GM12892 (cell line): ENCODE results near the gene SLC44A3.

Source experiments
- DNase-seq: peaks from one replicate; pipeline ENCODE4 v3.0.0; 2011; ENCODE audit not compliant: insufficient read length
- FAIRE-seq: peaks from 2 replicates; lab custom pipeline; 2011; peaks lifted over from hg19 to GRCh38; lab: Jason Lieb, UNC
- POLR2A ChIP-seq: IDR thresholded peaks from 2 replicates; pipeline ENCODE4 v1.6.1; 2011; ENCODE audit warnings: low read depth, low read length, control low read depth
- POLR2AphosphoS5 ChIP-seq: IDR thresholded peaks from 2 replicates; pipeline ENCODE4 v1.6.1; 2011; ENCODE audit warnings: low read depth, low read length, control low read depth
- TAF1 ChIP-seq: IDR thresholded peaks from 2 replicates; pipeline ENCODE4 v1.6.1; 2011; ENCODE audit warnings: low read depth, mild to moderate bottlenecking, control low read depth, low read length, borderline replicate concordance

The SLC44A3 gene

GRCh38 chr1:94787691-94788090 lies 32.5 kb upstream of the SLC44A3 start:
- TF ChIP-seq POLR2AphosphoS5 (no peak), TAF1 (no peak), POLR2A (no peak)
- DNase-seq, result no peak
- FAIRE-seq, result no peak

DNA sequence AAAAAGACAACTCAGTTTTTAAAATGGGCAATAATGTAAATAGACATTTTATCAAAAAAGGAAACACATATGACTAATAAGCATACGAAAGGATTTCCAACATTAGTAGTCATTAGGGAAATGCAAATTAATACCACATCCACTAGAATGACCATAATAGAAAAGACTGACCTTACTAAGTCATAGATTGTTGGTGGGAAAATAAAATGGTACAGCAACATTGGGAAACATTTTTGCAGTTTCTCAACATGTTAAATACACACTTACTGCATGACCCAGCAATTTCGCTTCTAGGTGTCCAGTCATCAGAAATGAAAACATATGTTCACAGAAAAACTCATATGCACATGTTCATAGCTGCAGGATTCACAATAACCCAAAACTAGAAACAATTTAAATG lies 29.9 kb upstream of the SLC44A3 start:
- no peak for FAIRE-seq
- no peak for TF ChIP-seq POLR2A
- no peak for TF ChIP-seq TAF1
- no peak for TF ChIP-seq POLR2AphosphoS5
- DNase-seq, result no peak

- DNase-seq (no peak), FAIRE-seq (no peak)
- TF ChIP-seq POLR2AphosphoS5, result no peak
- TF ChIP-seq TAF1, result no peak
- no peak for TF ChIP-seq POLR2A
Observed at GRCh38 chr1:94790670-94791069, 29.5 kb upstream of the SLC44A3 start.

GRCh38 chr1:94792473-94793295 lies 27.5 kb upstream of the SLC44A3 start:
- no peak for TF ChIP-seq TAF1
- TF ChIP-seq POLR2A, result no peak
- TF ChIP-seq POLR2AphosphoS5, result no peak
- FAIRE-seq (peak; percentile 70), DNase-seq (peak; percentile 10)

DNA sequence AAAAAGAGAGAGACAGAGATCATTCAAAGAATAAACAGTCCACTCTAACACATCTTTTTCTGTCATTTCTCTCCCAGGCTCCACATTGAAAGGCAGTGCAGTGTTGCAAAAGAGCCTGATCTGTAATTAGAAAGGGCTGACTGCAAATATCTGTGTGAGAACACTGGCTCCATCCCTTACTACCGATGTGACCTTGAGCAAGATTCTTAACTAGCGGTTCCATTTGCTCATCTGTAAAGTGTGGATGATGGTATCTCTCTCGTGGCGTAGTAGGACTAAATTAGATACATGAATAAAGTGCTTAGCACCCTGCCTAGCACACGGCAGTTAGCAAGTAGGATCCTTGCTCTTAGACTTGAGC lies 26.9 kb upstream of the SLC44A3 start:
- DNase-seq, result no peak
- no peak for TF ChIP-seq POLR2A
- TF ChIP-seq POLR2AphosphoS5, result no peak
- TF ChIP-seq TAF1, result no peak
- no peak for FAIRE-seq

DNA sequence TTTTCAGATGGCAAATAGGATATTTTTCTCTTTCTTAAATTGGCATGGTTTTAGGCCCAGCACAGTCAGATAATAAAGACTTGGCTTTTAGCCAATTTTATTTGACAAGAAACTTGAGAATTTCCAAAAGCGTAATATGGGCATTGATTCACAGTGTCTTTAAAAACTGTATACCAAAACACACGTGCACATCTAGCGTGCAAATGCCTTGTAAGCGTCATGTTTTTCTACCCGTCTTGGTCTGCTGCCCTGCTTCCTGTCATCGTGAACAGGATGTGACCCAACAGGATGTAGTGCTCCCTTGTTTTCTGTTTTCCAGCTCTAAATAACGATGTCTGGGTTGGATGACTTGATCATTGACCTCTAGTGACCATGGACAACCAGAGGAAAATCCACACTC lies 24.7 kb upstream of the SLC44A3 start:
- TF ChIP-seq POLR2A, result no peak
- TF ChIP-seq POLR2AphosphoS5, result no peak
- TF ChIP-seq TAF1, result no peak
- DNase-seq (no peak), FAIRE-seq (no peak)

- DNase-seq, result no peak
- FAIRE-seq, result no peak
- TF ChIP-seq TAF1 (no peak), POLR2A (no peak), POLR2AphosphoS5 (no peak)
Observed at GRCh38 chr1:94796266-94796665, 23.9 kb upstream of the SLC44A3 start.

DNA sequence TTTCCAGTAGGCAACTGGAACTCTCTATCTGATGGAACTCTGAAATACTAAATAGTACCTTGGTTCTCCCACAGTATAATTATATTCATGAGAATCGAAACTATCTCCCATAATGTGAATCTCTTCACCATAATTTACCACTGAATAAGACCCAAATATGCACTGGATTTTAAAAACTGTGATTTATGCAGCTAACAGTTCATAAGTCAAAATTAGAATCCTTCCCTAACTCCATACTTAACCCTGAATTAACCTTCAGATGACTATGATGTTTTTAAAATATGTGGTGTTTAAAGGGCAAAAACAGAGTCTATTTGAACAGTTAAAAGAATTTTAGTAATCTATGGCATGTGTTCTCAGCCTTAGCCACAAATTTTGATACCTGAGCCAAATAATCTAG lies 22.9 kb upstream of the SLC44A3 start:
- no peak for DNase-seq
- no peak for FAIRE-seq
- TF ChIP-seq POLR2A (no peak), POLR2AphosphoS5 (no peak), TAF1 (no peak)

DNA sequence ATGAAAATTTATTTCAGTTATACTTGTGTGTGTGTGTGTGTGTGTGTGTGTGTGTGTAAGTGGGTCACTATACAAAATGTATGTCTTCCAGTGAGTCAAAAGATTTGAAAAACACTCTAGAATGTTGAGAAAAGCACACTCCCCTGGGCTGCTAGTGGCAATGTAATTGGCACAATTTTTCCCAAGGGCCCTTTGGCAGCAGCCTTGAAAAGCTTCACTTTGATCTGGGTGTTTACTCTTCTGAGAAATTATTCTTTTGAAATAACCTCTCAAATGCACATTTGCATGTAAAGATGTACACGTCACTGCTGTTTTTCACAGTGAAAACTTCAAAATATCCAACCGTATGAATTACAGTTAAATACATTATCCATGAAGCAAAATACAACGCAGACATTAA lies 22.1 kb upstream of the SLC44A3 start:
- DNase-seq (no peak), FAIRE-seq (no peak)
- TF ChIP-seq POLR2A (no peak), POLR2AphosphoS5 (no peak), TAF1 (no peak)

GRCh38 chr1:94798462-94798861 lies 21.7 kb upstream of the SLC44A3 start:
- TF ChIP-seq TAF1, result no peak
- no peak for TF ChIP-seq POLR2A
- TF ChIP-seq POLR2AphosphoS5, result no peak
- DNase-seq (no peak), FAIRE-seq (no peak)

DNA sequence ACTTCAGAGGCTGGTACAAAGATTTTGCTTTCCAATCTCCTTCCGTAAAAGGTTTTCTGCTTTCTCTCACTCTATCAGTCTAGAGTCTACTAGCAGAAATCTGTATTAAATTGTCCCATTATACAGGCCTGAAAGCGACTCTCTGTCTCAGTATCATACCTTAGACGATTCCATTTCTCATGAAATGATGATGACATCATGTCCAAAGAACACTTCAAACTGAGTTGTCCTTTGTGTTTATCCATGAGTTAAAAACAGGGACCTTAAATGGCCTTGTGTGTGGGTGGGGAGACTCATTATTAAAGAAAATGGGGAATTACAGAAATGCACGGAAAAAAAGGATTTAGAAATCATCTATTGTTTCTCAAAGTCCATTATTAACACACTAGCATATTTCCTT lies 21.0 kb upstream of the SLC44A3 start:
- no peak for DNase-seq
- TF ChIP-seq POLR2AphosphoS5 (no peak), POLR2A (no peak), TAF1 (no peak)
- FAIRE-seq, result no peak

DNA sequence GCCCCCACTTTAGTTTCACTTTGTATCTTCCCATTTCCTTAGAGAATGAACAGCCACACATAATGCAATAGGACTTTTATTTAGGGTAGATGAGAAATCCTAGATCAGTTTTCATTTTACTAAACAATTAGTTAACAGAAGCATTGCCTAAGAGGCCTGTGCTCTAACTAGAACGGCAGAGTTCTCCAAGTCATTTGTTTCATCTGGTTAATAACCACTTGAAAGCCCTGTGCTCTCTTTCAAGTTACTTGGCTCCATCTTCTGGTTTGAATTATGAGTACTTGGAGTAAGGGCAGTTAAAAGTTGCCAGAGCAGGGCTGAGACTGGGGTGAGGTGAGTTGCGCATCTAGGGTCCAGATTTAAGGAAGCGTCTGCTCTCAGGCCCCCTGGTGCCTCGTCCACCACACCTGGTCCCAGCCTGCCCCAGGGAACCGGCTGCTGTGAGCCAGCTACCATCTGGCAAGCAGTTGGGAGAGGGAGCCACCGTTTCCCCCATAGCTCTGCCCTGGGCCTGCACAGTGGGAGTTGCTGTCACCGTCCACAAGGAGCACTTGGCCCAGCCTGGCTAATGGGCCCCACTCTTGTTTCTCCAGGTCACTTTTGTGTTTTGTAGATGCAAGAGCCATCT lies 18.1 kb upstream of the SLC44A3 start:
- FAIRE-seq (no peak), DNase-seq (no peak)
- TF ChIP-seq POLR2AphosphoS5, result no peak
- TF ChIP-seq TAF1, result no peak
- no peak for TF ChIP-seq POLR2A
